NT2/D1 (cell line): ENCODE data around the gene SRGAP3.

Experiments
- DNase-seq: peaks from one replicate; pipeline ENCODE4 v3.0.0-alpha.2; 2011; ENCODE audit warnings: low read depth, low spot score
- H3K27me3 ChIP-seq: 2 replicates; pipeline ENCODE4 v1.6.0; 2011; ENCODE audit warnings: mild to moderate bottlenecking; ENCODE audit not compliant: insufficient read length, insufficient read depth
- H3K36me3 ChIP-seq: 2 replicates; pipeline ENCODE4 v1.6.1; 2011; ENCODE audit warnings: mild to moderate bottlenecking, low read length, mixed read lengths; ENCODE audit not compliant: insufficient read depth, insufficient read length
- H3K4me1 ChIP-seq: 2 replicates; pipeline ENCODE4 v1.5.1; 2011; ENCODE audit not compliant: insufficient read depth, insufficient read length
- H3K4me3 ChIP-seq: 2 replicates; pipeline ENCODE4 v1.5.1; 2011; ENCODE audit warnings: low read depth; ENCODE audit not compliant: insufficient read length
- H3K9ac ChIP-seq: 2 replicates; pipeline ENCODE4 v1.6.0; 2011; ENCODE audit warnings: low read depth; ENCODE audit not compliant: insufficient read length
- H3K9me3 ChIP-seq: 2 replicates; pipeline ENCODE4 v1.5.1; 2011; ENCODE audit warnings: mild to moderate bottlenecking, low read length; ENCODE audit not compliant: insufficient read depth
- SUZ12 ChIP-seq: IDR thresholded peaks from 2 replicates; pipeline ENCODE4 v1.6.1; 2011; ENCODE audit not compliant: insufficient read length, insufficient read depth; ENCODE audit errors: extremely low read depth
- YY1 ChIP-seq: IDR thresholded peaks from 2 replicates; pipeline ENCODE4 v1.6.1; 2011; ENCODE audit not compliant: insufficient read length, insufficient read depth
- ZNF274 ChIP-seq: IDR thresholded peaks from 2 replicates; pipeline ENCODE4 v1.6.1; 2011; ENCODE audit warnings: mild to moderate bottlenecking, low read depth, low read length

The SRGAP3 gene

GRCh38 chr3:9254764-9255163 is 5.3 kb upstream of the SRGAP3 start:
- TF ChIP-seq YY1 (no peak), SUZ12 (no peak), ZNF274 (no peak)
- Histone ChIP-seq H3K9me3 (no peaks in the 10 kb centered on the region; the same call in 1 of the 2 replicates), H3K9ac (no peak overlapping the region), H3K27me3 (no peaks in the 10 kb centered on the region), H3K36me3 (no peaks in the 10 kb centered on the region), H3K4me3 (no peak overlapping the region), H3K4me1 (peaks cover 2% of the 10 kb centered on the region)
- DNase-seq: no peak

DNA sequence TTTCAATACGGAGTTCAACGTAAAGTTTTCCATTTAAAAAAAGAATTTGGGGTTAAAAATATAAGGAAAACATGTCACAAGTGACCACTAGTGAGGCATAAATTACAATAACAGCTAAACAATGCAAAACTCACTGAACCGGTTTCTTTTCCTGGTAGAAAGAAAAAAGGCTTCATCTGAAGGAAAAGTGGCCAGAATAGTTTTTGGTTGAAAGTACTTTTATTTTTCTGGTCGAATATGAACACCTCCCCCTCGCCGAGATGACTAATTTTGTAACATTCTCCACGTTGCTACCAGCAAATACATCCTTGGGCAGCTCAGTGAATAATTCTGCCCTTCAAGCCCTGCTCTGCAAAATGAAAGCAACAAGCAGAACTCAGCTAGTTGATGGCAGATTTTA is 3.9 kb upstream of the SRGAP3 start:
- Histone ChIP-seq H3K4me3 (no peak overlapping the region), H3K36me3 (no peaks in the 10 kb centered on the region), H3K9ac (no peak overlapping the region), H3K4me1 (peaks cover 2% of the 10 kb centered on the region), H3K9me3 (no peaks in the 10 kb centered on the region), H3K27me3 (no peaks in the 10 kb centered on the region)
- TF ChIP-seq SUZ12 (no peak), YY1 (no peak), ZNF274 (no peak)
- no peak for DNase-seq

GRCh38 chr3:9251055-9251786 is 1.8 kb upstream of the SRGAP3 start:
- DNase-seq: no peak
- TF ChIP-seq ZNF274: no peak
- no peak for TF ChIP-seq YY1
- H3K9ac ChIP-seq: no peak overlapping the region

GRCh38 chr3:9250236-9250635 is 790 bp upstream of the SRGAP3 start:
- Histone ChIP-seq H3K9me3 (no peaks in the 10 kb centered on the region), H3K4me3 (peak overlapping the region; percentile 22), H3K27me3 (no peaks in the 10 kb centered on the region), H3K36me3 (no peaks in the 10 kb centered on the region), H3K9ac (peak overlapping the region; percentile 73), H3K4me1 (peaks cover 5% of the 10 kb centered on the region)
- no peak for DNase-seq
- TF ChIP-seq ZNF274 (no peak), YY1 (no peak), SUZ12 (no peak)

More at GRCh38 chr3:9251055-9251786, 1.8 kb upstream of the SRGAP3 start:
- no peaks in the 10 kb centered on the region for H3K9me3 ChIP-seq
- peaks cover 5% of the 10 kb centered on the region for H3K4me1 ChIP-seq
- H3K4me3 ChIP-seq: no peak overlapping the region
- no peaks in the 10 kb centered on the region for H3K36me3 ChIP-seq
- no peaks in the 10 kb centered on the region for H3K27me3 ChIP-seq

GRCh38 chr3:9248522-9249271 is 749 bp downstream of the SRGAP3 start:
- H3K36me3 ChIP-seq: no peaks in the 10 kb centered on the region
- peak overlapping the region; percentile 60 for H3K4me3 ChIP-seq
- no peak for DNase-seq
- peak overlapping the region; percentile 69 for H3K9ac ChIP-seq
- no peaks in the 10 kb centered on the region for H3K9me3 ChIP-seq
- no peaks in the 10 kb centered on the region for H3K27me3 ChIP-seq
- H3K4me1 ChIP-seq: peaks cover 5% of the 10 kb centered on the region
- TF ChIP-seq YY1 (no peak), ZNF274 (no peak), SUZ12 (no peak)

DNA sequence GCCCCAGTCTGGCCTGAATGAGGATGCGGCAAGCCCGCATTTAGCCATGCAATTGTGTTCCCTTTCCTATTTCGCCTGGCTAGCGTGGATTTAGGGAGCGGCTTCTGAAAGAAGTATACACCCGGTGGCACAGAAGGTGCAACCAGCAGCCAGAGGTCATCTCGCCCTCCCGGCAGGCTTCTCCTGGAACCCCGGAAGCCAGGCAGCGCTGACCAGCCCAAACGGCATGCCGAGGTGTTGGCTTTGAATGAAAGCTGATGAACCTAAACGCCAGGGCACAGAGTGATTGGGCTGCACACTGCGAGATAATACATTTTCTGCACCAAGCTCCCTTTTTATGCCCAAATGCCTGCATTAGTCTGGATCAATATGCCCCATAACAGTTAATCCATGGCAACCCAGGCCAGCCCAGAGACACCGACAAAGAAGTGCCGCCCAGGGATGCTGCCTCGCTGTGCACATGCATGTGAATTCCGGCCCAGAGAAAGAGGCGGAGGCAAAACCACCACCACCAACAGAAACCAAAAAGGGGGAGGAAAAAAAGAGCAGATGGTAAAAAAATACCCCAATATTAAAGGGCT is 1.4 kb downstream of the SRGAP3 start:
- Histone ChIP-seq H3K36me3 (no peaks in the 10 kb centered on the region), H3K9ac (peak overlapping the region; percentile 26), H3K4me1 (peaks cover 5% of the 10 kb centered on the region), H3K9me3 (no peaks in the 10 kb centered on the region), H3K4me3 (peak overlapping the region; percentile 60), H3K27me3 (no peaks in the 10 kb centered on the region)
- no peak for DNase-seq
- TF ChIP-seq SUZ12: no peak
- TF ChIP-seq YY1: no peak
- no peak for TF ChIP-seq ZNF274

DNA sequence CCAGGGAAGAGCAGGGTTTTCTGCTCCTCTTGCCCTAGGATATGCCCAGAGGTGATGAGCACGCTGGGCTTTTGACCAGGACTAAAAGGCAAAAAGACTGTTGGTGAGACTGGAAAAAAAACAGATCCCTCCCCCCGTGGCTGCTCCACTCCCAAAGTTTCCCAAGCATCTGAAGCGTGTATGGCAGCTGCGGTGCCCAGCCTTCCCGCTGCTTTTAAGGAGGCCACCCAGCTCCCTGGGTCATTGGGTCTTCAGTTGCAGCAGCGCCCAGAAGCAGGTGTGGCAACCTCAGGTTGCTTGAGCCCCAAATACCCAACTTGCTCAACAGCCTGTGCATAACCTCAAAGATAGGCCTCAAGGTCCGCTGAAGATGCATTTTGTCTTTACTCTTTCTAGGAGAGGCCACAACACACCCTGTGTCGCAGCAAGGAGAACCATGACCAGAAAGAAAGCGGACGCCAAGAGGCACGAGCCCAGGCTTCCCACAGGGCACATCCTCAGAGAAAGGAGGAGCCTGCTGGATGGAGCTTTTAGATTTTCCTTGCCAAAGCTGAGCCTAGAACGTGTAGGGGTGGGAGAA is 2.0 kb downstream of the SRGAP3 start:
- H3K4me3 ChIP-seq: no peak overlapping the region
- no peaks in the 10 kb centered on the region for H3K9me3 ChIP-seq
- no peaks in the 10 kb centered on the region for H3K27me3 ChIP-seq
- peaks cover 5% of the 10 kb centered on the region for H3K4me1 ChIP-seq
- no peaks in the 10 kb centered on the region for H3K36me3 ChIP-seq
- H3K9ac ChIP-seq: peak overlapping the region; percentile 26
- no peak for DNase-seq
- no peak for TF ChIP-seq YY1
- no peak for TF ChIP-seq SUZ12
- no peak for TF ChIP-seq ZNF274
